Measurements from ENCODE around the gene RETN. TPM values are rescaled to one million over a fixed set of nuclear protein-coding genes. Genes with fewer than 3 reads are reported as not detected.

The RETN gene
- total RNA-seq, 4 donors from 2014 or later: not detected

- no peak overlapping the region for H3K4me3 ChIP-seq (ENCODE audit: low read depth, poor library complexity, severe bottlenecking)
- no peak for DNase-seq (ENCODE audit: low spot score in 2 of 2)
- WGBS, 2 donors: 72 to 73% methylated on average over 10 of the region's 10 CpGs
- no peak for TF ChIP-seq POLR2A (IDR thresholded peaks at IDR 0.05)
- no peak for TF ChIP-seq CTCF (IDR thresholded peaks at IDR 0.05)
- intact Hi-C loops (cut with DNase I; ENCODE audit: low total_unique reads): no loop called here
Measured at GRCh38 chr19:7709932-7710460, 41.1 kb downstream of the RETN start.

GRCh38 chr19:7710616-7711015 is 41.8 kb downstream of the RETN start:
- intact Hi-C loops (cut with DNase I; ENCODE audit: low total_unique reads): no loop called here
- H3K4me3 ChIP-seq (ENCODE audit: low read depth, poor library complexity, severe bottlenecking): no peak overlapping the region
- no peak for DNase-seq (ENCODE audit: low spot score in 2 of 2)
- TF ChIP-seq POLR2A (IDR thresholded peaks at IDR 0.05): no peak
- WGBS, 2 donors: 79 to 80% methylated on average over 5 of the region's 5 CpGs

- TF ChIP-seq CTCF (IDR thresholded peaks at IDR 0.05) (no peak), POLR2A (IDR thresholded peaks at IDR 0.05) (no peak)
- WGBS, 2 donors: 79 to 91% methylated on average over 1 of the region's 1 CpG
- DNase-seq (ENCODE audit: low spot score in 2 of 2): no peak
- no peak overlapping the region for H3K4me3 ChIP-seq (ENCODE audit: low read depth, poor library complexity, severe bottlenecking)
- intact Hi-C loops (cut with DNase I; ENCODE audit: low total_unique reads): no loop called here
Measured at GRCh38 chr19:7715671-7716070, 46.8 kb downstream of the RETN start.

GRCh38 chr19:7716762-7717161 is 47.9 kb downstream of the RETN start:
- H3K4me3 ChIP-seq (ENCODE audit: low read depth, poor library complexity, severe bottlenecking): no peak overlapping the region
- intact Hi-C loops (cut with DNase I; ENCODE audit: low total_unique reads): no loop called here
- no peak for DNase-seq (ENCODE audit: low spot score in 2 of 2)
- 85 to 95% methylated on average over 1 of the region's 1 CpG for WGBS, 2 donors
- TF ChIP-seq CTCF (IDR thresholded peaks at IDR 0.05) (no peak), POLR2A (IDR thresholded peaks at IDR 0.05) (no peak)

GRCh38 chr19:7718668-7719067 is 49.8 kb downstream of the RETN start:
- H3K4me3 ChIP-seq (ENCODE audit: low read depth, poor library complexity, severe bottlenecking): no peak overlapping the region
- 46 to 58% methylated on average over 8 of the region's 8 CpGs for WGBS, 2 donors
- DNase-seq (ENCODE audit: low spot score in 2 of 2): no peak
- no peak for TF ChIP-seq CTCF (IDR thresholded peaks at IDR 0.05)
- no peak for TF ChIP-seq POLR2A (IDR thresholded peaks at IDR 0.05)
- intact Hi-C loops (cut with DNase I; ENCODE audit: low total_unique reads): no loop called here

Other genes with a start within 250 kb of the RETN start
- 1 to 10 TPM; 3.2 to 8.2 (median 4.7) TPM for gene PEX11G, start 180.0 kb upstream of the RETN start, total RNA-seq
- gene ZNF358, start 152.9 kb upstream of the RETN start, total RNA-seq: 10 to 100 TPM; 30.4 to 42.8 (median 36.9) TPM
- gene MCOLN1, start 146.4 kb upstream of the RETN start, total RNA-seq: 10 to 100 TPM; 15.2 to 37.7 (median 28.6) TPM
- gene PNPLA6, start 133.3 kb upstream of the RETN start, total RNA-seq: 10 to 100 TPM; 58.3 to 89.8 (median 71.0) TPM
- 100 to 1,000 TPM in 3 of 4 donors, 10 to 100 TPM in 1; 75.3 to 174 (median 110) TPM for gene CAMSAP3, start 73.2 kb upstream of the RETN start, total RNA-seq
- gene XAB2, start 39.5 kb upstream of the RETN start, total RNA-seq: 10 to 100 TPM; 55.9 to 99.1 (median 67.7) TPM
- 100 to 1,000 TPM in 1 of 4 donors, 10 to 100 TPM in 2, 1 to 10 TPM in 1; 9.0 to 267 (median 19.1) TPM for gene PET100, start 39.3 kb upstream of the RETN start, total RNA-seq
- gene PCP2, start 35.3 kb upstream of the RETN start, total RNA-seq: 1 to 10 TPM in 3 of 4 donors, not detected in 1; 1.1 to 6.5 (median 4.2) TPM
- gene STXBP2, start 31.9 kb upstream of the RETN start, total RNA-seq: 100 to 1,000 TPM in 1 of 4 donors, 10 to 100 TPM in 3; 43.8 to 109 (median 69.9) TPM
- not detected for gene MCEMP1, start 8.0 kb downstream of the RETN start, total RNA-seq
- gene TRAPPC5, start 11.8 kb downstream of the RETN start, total RNA-seq: 100 to 1,000 TPM; 115 to 197 (median 143) TPM
- gene FCER2, start 33.1 kb downstream of the RETN start, total RNA-seq: not detected
- 1 to 10 TPM in 1 of 4 donors, under 1 TPM in 1, not detected in 2; 0.36 to 2.3 TPM for gene CLEC4G, start 63.1 kb downstream of the RETN start, total RNA-seq
- gene CD209, start 78.5 kb downstream of the RETN start, total RNA-seq: 1 to 10 TPM in 2 of 4 donors, under 1 TPM in 2; 0.55 to 2.1 (median 1.4) TPM
- not detected for gene CLEC4M, start 94.2 kb downstream of the RETN start, total RNA-seq
- 10 to 100 TPM; 16.2 to 23.3 (median 20.0) TPM for gene EVI5L, start 161.2 kb downstream of the RETN start, total RNA-seq
- gene PRR36, start 205.3 kb downstream of the RETN start, total RNA-seq: under 1 TPM; 0.72 to 0.93 (median 0.83) TPM
- 10 to 100 TPM; 27.3 to 31.8 (median 29.8) TPM for gene LRRC8E, start 219.5 kb downstream of the RETN start, total RNA-seq
- 10 to 100 TPM; 23.1 to 47.8 (median 30.9) TPM for gene MAP2K7, start 234.8 kb downstream of the RETN start, total RNA-seq
- gene TGFBR3L, start 245.8 kb downstream of the RETN start, total RNA-seq: 1 to 10 TPM in 3 of 4 donors, not detected in 1; 1.5 to 3.7 (median 2.1) TPM